HG02588 (cell line): ENCODE measurements around the gene SRGAP3.

Source experiments
- ATAC-seq: cut with Tn5 transposase; IDR thresholded peaks from one replicate; pipeline ENCODE4 v1.9.1; 2021; ENCODE audit warnings: mild to moderate bottlenecking, moderate library complexity; ENCODE audit not compliant: unreplicated experiment

The SRGAP3 gene

GRCh38 chr3:9122732-9123364 lies 126.6 kb downstream of the SRGAP3 start:
- no peak for ATAC-seq

- ATAC-seq: no peak
Measured at GRCh38 chr3:9121366-9122001, 128.0 kb downstream of the SRGAP3 start.

GRCh38 chr3:9119331-9119730 lies 130.1 kb downstream of the SRGAP3 start:
- no peak for ATAC-seq

GRCh38 chr3:9118222-9118621 lies 131.2 kb downstream of the SRGAP3 start:
- no peak for ATAC-seq

- ATAC-seq: no peak
Measured at GRCh38 chr3:9117220-9117619, 132.2 kb downstream of the SRGAP3 start.

- no peak for ATAC-seq
Measured at GRCh38 chr3:9116336-9116735, 133.1 kb downstream of the SRGAP3 start.

- ATAC-seq: no peak
Measured at GRCh38 chr3:9115336-9115735, 134.1 kb downstream of the SRGAP3 start.

- ATAC-seq: no peak
Measured at GRCh38 chr3:9113040-9113439, 136.4 kb downstream of the SRGAP3 start.

- no peak for ATAC-seq
Measured at GRCh38 chr3:9111866-9112265, 137.6 kb downstream of the SRGAP3 start.

GRCh38 chr3:9111417-9111816 lies 138.0 kb downstream of the SRGAP3 start:
- ATAC-seq: no peak

- no peak for ATAC-seq
Measured at GRCh38 chr3:9110802-9111201, 138.6 kb downstream of the SRGAP3 start.

- no peak for ATAC-seq
Measured at GRCh38 chr3:9110316-9110715, 139.1 kb downstream of the SRGAP3 start.

GRCh38 chr3:9109568-9109914 lies 139.9 kb downstream of the SRGAP3 start:
- no peak for ATAC-seq

- ATAC-seq: no peak
Measured at GRCh38 chr3:9108876-9109567, 140.4 kb downstream of the SRGAP3 start.

GRCh38 chr3:9107738-9108137 lies 141.7 kb downstream of the SRGAP3 start:
- ATAC-seq: no peak

- no peak for ATAC-seq
Measured at GRCh38 chr3:9105421-9105820, 144.0 kb downstream of the SRGAP3 start.

GRCh38 chr3:9104121-9104520 lies 145.3 kb downstream of the SRGAP3 start:
- no peak for ATAC-seq

- no peak for ATAC-seq
Measured at GRCh38 chr3:9102240-9102981, 147.0 kb downstream of the SRGAP3 start.

- no peak for ATAC-seq
Measured at GRCh38 chr3:9101286-9101685, 148.2 kb downstream of the SRGAP3 start.

GRCh38 chr3:9100513-9100894 lies 148.9 kb downstream of the SRGAP3 start:
- no peak for ATAC-seq

GRCh38 chr3:9099702-9100512 lies 149.5 kb downstream of the SRGAP3 start:
- ATAC-seq: no peak
